Endothelial cell of umbilical vein (primary cell): Measurements from ENCODE around the gene HFE.

Experiments
- CTCF ChIP-seq, 2 donors: IDR thresholded peaks; 1 replicate in 1 of 2; 2 replicates in 1 of 2; pipeline ENCODE4 v1.5.1; 2011; ENCODE audit warnings: low read length in 2 of 2, mild to moderate bottlenecking in 2 of 2, moderate library complexity in 2 of 2, control low read depth in 1 of 2, inconsistent platforms in 1 of 2, low read depth in 1 of 2; ENCODE audit not compliant: insufficient read depth in 1 of 2; ENCODE audit errors: extremely low read depth in 1 of 2
- EZH2 ChIP-seq: IDR thresholded peaks from 2 replicates; pipeline ENCODE4 v1.6.1; 2012; ENCODE audit warnings: borderline replicate concordance, low read depth, mild to moderate bottlenecking, moderate library complexity, low read length, inconsistent platforms; ENCODE audit not compliant: severe bottlenecking
- FOS ChIP-seq: IDR thresholded peaks from 2 replicates; pipeline ENCODE4 v1.6.1; 2011; ENCODE audit warnings: mild to moderate bottlenecking, low read length, moderate library complexity, borderline replicate concordance; ENCODE audit not compliant: insufficient read depth
- GATA2 ChIP-seq: IDR thresholded peaks from 2 replicates; pipeline ENCODE4 v1.7.0; 2011; ENCODE audit warnings: low read depth, mild to moderate bottlenecking, moderate library complexity, mixed read lengths, low read length; ENCODE audit not compliant: insufficient read length, insufficient read depth
- JUN ChIP-seq: IDR thresholded peaks from 2 replicates; pipeline ENCODE4 v1.6.1; 2011; ENCODE audit warnings: borderline replicate concordance, low read depth; ENCODE audit not compliant: insufficient read length, insufficient read depth
- MAX ChIP-seq: IDR thresholded peaks from 2 replicates; pipeline ENCODE4 v1.6.1; 2011; ENCODE audit not compliant: insufficient read depth, insufficient read length
- POLR2A ChIP-seq: IDR thresholded peaks from 2 replicates; pipeline ENCODE4 v1.6.1; 2012; ENCODE audit warnings: low read depth, mild to moderate bottlenecking, control low read depth, low read length
- POLR2AphosphoS5 ChIP-seq: IDR thresholded peaks from 2 replicates; pipeline ENCODE4 v1.6.1; 2012; ENCODE audit warnings: low read depth, mild to moderate bottlenecking, control low read depth, low read length, moderate library complexity; ENCODE audit not compliant: insufficient read depth

- TF ChIP-seq CTCF (IDR thresholded peaks at IDR 0.05; ENCODE audit: extremely low read depth in 1 of 2, insufficient read depth in 1 of 2, low read depth in 1 of 2, low read length in 2 of 2) (no peak), MAX (no peak), POLR2A (no peak), EZH2 (no peak), JUN (no peak), POLR2AphosphoS5 (no peak), GATA2 (no peak), FOS (no peak)
These were observed 44.4 kb downstream of the HFE start for GRCh38 chr6:26131618-26132017.
